Measurements from ENCODE around the gene ARHGAP24. TPM values are rescaled to one million over a fixed set of nuclear protein-coding genes. Genes with fewer than 3 reads are reported as not detected.

ARHGAP24 gene
- total RNA-seq, 1 experiment from 2014 or later: 17.4 TPM

DNA sequence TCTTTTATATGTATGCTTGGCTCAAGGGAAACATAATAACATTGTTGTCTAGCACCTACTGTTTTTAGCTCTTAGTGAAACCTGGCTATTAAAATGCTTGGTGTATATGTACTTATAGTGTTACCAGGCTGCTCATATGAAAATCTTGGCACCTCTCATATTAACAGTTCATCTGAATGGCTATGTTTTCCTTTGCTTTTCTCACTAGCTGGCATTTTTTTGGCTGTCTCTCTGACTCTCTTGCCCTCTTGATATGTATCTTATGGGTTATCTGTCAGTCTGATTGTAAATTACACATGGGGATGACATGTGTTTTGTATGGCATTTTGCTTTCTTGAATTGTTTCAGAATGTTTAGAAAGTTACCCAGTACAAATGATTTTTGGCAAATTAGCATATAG lies 158.0 kb downstream of the ARHGAP24 start:
- in situ Hi-C loops (cut with HindIII; ENCODE audit: low pct_unique_long_range_greater_than_20kb, low sequenced_read_pairs): no loop called here
- CTCF ChIA-PET: no interaction called here
- H3K27me3 ChIP-seq (ENCODE audit: control insufficient read depth, insufficient read depth, low read length): no peaks in the 10 kb centered on the region
- DNase-seq (ENCODE audit: low read depth, low spot score) (no peak), ATAC-seq (no peak)
- H3K9me3 ChIP-seq (ENCODE audit: control insufficient read depth, insufficient read depth, low read depth, low read length): no peaks in the 10 kb centered on the region
- H3K4me1 ChIP-seq (ENCODE audit: control insufficient read depth, insufficient read depth, low read length): no peaks in the 10 kb centered on the region
- no peak overlapping the region for H3K4me3 ChIP-seq (ENCODE audit: low read depth in 2 of 2, low read length in 2 of 2)
- intact Hi-C loops (cut with micrococcal nuclease; ENCODE audit: unreplicated experiment): no loop called here
- POLR2A ChIA-PET: no interaction called here
- H3K27ac ChIP-seq (ENCODE audit: low read length): no peak overlapping the region
- TF ChIP-seq, protein P1, sequence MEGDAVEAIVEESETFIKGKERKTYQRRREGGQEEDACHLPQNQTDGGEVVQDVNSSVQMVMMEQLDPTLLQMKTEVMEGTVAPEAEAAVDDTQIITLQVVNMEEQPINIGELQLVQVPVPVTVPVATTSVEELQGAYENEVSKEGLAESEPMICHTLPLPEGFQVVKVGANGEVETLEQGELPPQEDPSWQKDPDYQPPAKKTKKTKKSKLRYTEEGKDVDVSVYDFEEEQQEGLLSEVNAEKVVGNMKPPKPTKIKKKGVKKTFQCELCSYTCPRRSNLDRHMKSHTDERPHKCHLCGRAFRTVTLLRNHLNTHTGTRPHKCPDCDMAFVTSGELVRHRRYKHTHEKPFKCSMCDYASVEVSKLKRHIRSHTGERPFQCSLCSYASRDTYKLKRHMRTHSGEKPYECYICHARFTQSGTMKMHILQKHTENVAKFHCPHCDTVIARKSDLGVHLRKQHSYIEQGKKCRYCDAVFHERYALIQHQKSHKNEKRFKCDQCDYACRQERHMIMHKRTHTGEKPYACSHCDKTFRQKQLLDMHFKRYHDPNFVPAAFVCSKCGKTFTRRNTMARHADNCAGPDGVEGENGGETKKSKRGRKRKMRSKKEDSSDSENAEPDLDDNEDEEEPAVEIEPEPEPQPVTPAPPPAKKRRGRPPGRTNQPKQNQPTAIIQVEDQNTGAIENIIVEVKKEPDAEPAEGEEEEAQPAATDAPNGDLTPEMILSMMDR (IDR thresholded peaks at IDR 0.05): no peak
- TF ChIP-seq REST (IDR thresholded peaks at IDR 0.05; ENCODE audit: insufficient read depth in 1 of 2, low read depth in 2 of 2, low read length in 1 of 2): no peak
- TF ChIP-seq TCF7L2 (IDR thresholded peaks at IDR 0.05; ENCODE audit: low read depth, low read length): no peak
- no peak for TF ChIP-seq POLR2AphosphoS5 (IDR thresholded peaks at IDR 0.05; ENCODE audit: low read depth, low read length)
- no peak for TF ChIP-seq SIN3A (IDR thresholded peaks at IDR 0.05; ENCODE audit: borderline replicate concordance, insufficient read depth, low read depth, low read length)
- no peaks in the 10 kb centered on the region for H3K36me3 ChIP-seq (ENCODE audit: control insufficient read depth, insufficient read depth, low read length)
- no TSS peak for BruUV-seq (replicated peaks)

GRCh38 chr4:85637778-85638177 lies 162.8 kb downstream of the ARHGAP24 start:
- in situ Hi-C loops (cut with HindIII; ENCODE audit: low pct_unique_long_range_greater_than_20kb, low sequenced_read_pairs): no loop called here
- POLR2A ChIA-PET: no interaction called here

More at GRCh38 chr4:85637778-85638177, 162.8 kb downstream of the ARHGAP24 start:
- DNase-seq (ENCODE audit: low read depth, low spot score) (no peak), ATAC-seq (no peak)
- Histone ChIP-seq H3K27ac (ENCODE audit: low read length) (no peak overlapping the region), H3K9me3 (ENCODE audit: control insufficient read depth, insufficient read depth, low read depth, low read length) (no peaks in the 10 kb centered on the region), H3K4me1 (ENCODE audit: control insufficient read depth, insufficient read depth, low read length) (no peaks in the 10 kb centered on the region), H3K4me3 (ENCODE audit: low read depth in 2 of 2, low read length in 2 of 2) (no peak overlapping the region), H3K27me3 (ENCODE audit: control insufficient read depth, insufficient read depth, low read length) (no peaks in the 10 kb centered on the region), H3K36me3 (ENCODE audit: control insufficient read depth, insufficient read depth, low read length) (no peaks in the 10 kb centered on the region)
- BruUV-seq (replicated peaks): no TSS peak
- no peak for TF ChIP-seq TCF7L2 (IDR thresholded peaks at IDR 0.05; ENCODE audit: low read depth, low read length)
- TF ChIP-seq, protein P1 (IDR thresholded peaks at IDR 0.05): no peak
- TF ChIP-seq REST (IDR thresholded peaks at IDR 0.05; ENCODE audit: insufficient read depth in 1 of 2, low read depth in 2 of 2, low read length in 1 of 2): no peak
- TF ChIP-seq POLR2AphosphoS5 (IDR thresholded peaks at IDR 0.05; ENCODE audit: low read depth, low read length): no peak
- no peak for TF ChIP-seq SIN3A (IDR thresholded peaks at IDR 0.05; ENCODE audit: borderline replicate concordance, insufficient read depth, low read depth, low read length)
- CTCF ChIA-PET: no interaction called here
- intact Hi-C loops (cut with micrococcal nuclease; ENCODE audit: unreplicated experiment): no loop called here
